ENCODE data around the gene TARS1. TPM values are rescaled to one million over a fixed set of nuclear protein-coding genes. Genes with fewer than 3 reads are reported as not detected.

TARS1 gene
- 407 and 523 TPM in 2 replicates for total RNA-seq

DNA sequence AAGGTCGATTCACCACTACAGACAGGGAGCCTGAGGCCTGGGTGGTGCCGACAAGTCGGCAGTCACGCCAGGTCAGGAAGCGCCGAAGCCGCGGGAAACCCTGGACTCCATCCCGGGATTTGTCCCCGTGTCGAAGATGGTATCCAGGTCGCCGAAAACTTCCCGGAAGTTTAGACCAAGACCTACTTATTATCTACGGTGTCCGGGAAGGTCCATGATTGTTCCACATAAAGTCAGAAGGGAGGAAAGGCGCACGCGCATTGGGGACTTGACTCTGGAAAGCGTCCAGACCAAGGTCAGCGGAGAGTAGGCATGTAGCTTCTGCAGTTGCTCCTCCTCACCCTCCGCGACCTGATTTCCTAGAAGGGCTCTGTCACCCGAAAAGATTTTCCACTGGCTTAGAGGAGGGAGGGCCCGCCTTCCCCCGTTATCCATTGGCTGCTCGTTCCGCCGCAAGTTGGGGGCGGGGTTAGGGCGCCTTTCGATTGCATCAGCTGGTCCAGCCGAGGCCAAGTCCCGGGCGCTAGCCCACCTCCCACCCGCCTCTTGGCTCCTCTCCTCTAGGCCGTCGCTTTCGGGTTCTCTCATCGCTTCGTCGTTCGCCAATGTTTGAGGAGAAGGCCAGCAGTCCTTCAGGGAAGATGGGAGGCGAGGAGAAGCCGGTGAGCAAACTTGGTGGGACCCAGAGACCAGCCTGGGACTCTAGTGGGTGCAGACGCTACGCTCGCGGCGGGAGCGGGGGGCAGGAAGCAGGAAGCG is at the start of gene TARS1:
TARS1 (plus strand) TSS at position 484 of the 759 bp plus-strand sequence; CDS start at position 606, 122 bp downstream.
- FAIRE-seq, result no peak
- H3K36me3 ChIP-seq (ENCODE audit: control insufficient read depth, insufficient read depth, low read length), result peaks cover 5% of the 10 kb centered on the region
- TF ChIP-seq, protein P1, sequence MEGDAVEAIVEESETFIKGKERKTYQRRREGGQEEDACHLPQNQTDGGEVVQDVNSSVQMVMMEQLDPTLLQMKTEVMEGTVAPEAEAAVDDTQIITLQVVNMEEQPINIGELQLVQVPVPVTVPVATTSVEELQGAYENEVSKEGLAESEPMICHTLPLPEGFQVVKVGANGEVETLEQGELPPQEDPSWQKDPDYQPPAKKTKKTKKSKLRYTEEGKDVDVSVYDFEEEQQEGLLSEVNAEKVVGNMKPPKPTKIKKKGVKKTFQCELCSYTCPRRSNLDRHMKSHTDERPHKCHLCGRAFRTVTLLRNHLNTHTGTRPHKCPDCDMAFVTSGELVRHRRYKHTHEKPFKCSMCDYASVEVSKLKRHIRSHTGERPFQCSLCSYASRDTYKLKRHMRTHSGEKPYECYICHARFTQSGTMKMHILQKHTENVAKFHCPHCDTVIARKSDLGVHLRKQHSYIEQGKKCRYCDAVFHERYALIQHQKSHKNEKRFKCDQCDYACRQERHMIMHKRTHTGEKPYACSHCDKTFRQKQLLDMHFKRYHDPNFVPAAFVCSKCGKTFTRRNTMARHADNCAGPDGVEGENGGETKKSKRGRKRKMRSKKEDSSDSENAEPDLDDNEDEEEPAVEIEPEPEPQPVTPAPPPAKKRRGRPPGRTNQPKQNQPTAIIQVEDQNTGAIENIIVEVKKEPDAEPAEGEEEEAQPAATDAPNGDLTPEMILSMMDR (IDR thresholded peaks at IDR 0.05; ENCODE audit: insufficient read depth, low read length, severe bottlenecking), result no peak
- no peaks in the 10 kb centered on the region for H3K27me3 ChIP-seq (ENCODE audit: control insufficient read depth, insufficient read depth, low read length)
- H3K4me3 ChIP-seq (ENCODE audit: low read depth, low read length), result peak within 1 kb of the TSS; percentile 81
- peak; percentile 100 for DNase-seq (ENCODE audit: low read depth)

DNA sequence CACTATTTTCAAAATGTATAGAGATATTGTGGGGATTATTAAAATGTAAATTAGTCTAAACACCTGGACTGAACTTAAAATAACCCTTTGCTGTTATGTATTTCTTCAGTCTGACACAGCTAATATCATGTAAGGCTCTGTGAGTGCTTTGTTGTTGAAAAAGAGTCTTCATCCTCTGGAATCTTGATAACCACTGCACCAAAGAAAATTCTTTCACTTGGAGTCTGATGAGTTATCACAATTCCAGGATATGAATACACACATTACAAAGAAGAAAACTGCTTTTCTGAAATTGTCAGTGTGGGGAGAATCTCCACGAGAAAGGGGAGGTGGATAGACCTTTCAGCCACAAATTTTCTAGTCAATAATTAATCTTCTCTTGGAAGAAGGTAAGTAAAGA is 42.3 kb upstream of the TARS1 start:
- DNase-seq (ENCODE audit: low read depth), result no peak
- Histone ChIP-seq H3K36me3 (ENCODE audit: control insufficient read depth, insufficient read depth, low read length) (no peaks in the 10 kb centered on the region), H3K4me3 (ENCODE audit: low read depth, low read length) (no peak overlapping the region), H3K27me3 (ENCODE audit: control insufficient read depth, insufficient read depth, low read length) (no peaks in the 10 kb centered on the region)
- TF ChIP-seq, protein P1 (IDR thresholded peaks at IDR 0.05; ENCODE audit: insufficient read depth, low read length, severe bottlenecking), result no peak
- no peak for FAIRE-seq

DNA sequence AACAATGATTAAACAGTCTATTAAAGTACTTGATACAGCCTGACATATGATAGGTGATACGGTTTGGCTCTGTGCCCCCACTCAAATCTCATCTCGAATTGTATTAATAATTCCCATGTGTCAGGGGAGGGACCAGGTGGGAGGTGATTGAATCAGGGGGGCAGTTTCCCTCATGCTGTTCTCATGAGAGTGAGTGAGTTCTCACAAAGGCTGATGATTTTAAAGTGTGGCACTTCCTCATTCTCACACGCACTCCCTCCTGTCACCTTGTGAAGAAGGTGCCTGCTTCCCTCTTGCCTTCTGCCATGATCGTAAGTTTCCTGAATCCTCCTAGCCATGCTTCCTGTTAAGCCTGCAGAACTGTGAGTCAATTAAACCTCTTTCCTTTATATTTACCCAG is 40.1 kb upstream of the TARS1 start:
- H3K36me3 ChIP-seq (ENCODE audit: control insufficient read depth, insufficient read depth, low read length), result no peaks in the 10 kb centered on the region
- FAIRE-seq (no peak), DNase-seq (ENCODE audit: low read depth) (no peak)
- H3K4me3 ChIP-seq (ENCODE audit: low read depth, low read length), result no peak overlapping the region
- TF ChIP-seq, protein P1 (IDR thresholded peaks at IDR 0.05; ENCODE audit: insufficient read depth, low read length, severe bottlenecking), result no peak
- no peaks in the 10 kb centered on the region for H3K27me3 ChIP-seq (ENCODE audit: control insufficient read depth, insufficient read depth, low read length)

DNA sequence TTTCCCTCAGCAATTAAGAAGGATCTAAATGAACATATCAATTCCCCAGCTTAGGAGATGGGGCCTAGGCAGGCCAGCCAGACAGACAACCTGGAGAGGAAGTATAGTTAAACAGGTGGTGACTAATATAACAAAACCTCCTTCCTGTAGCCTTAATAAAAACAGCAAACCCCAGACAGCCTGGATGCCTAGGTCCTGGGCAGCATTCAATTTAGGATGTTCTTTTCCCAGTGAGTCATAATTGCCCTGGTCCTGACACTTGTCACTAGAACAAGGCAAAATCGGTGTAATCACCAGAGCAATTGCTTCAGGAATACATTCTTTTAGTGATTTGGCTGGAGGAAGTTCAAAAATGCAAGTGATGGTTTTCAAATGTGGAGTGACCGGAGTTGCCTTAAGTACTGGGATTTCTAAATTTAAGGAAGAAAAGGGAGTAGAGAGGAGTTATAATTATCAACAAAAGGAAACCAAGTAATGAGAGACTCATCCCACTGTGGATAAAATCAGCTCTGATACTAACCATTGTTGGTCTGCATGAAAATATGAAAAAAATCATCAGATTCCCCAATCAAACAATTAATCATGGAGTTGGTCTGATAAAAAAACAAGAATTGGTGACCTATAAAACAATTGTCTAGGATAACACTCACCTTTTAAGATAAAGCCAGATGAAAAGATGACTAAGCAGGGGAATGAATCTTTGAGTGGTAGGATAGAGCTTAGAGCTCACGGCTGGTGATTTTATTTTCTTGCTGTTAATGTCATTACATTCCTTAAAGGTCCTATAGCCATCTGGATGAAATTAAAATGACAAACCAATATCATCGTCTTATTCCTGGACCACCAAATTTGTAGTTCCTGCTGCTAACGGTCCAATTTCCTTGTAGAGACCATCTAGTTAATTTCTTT is 39.0 kb upstream of the TARS1 start:
- FAIRE-seq, result no peak
- H3K36me3 ChIP-seq (ENCODE audit: control insufficient read depth, insufficient read depth, low read length), result no peaks in the 10 kb centered on the region
- TF ChIP-seq, protein P1 (IDR thresholded peaks at IDR 0.05; ENCODE audit: insufficient read depth, low read length, severe bottlenecking), result no peak
- no peak overlapping the region for H3K4me3 ChIP-seq (ENCODE audit: low read depth, low read length)
- DNase-seq (ENCODE audit: low read depth), result peak; percentile 79
- H3K27me3 ChIP-seq (ENCODE audit: control insufficient read depth, insufficient read depth, low read length), result no peaks in the 10 kb centered on the region

DNA sequence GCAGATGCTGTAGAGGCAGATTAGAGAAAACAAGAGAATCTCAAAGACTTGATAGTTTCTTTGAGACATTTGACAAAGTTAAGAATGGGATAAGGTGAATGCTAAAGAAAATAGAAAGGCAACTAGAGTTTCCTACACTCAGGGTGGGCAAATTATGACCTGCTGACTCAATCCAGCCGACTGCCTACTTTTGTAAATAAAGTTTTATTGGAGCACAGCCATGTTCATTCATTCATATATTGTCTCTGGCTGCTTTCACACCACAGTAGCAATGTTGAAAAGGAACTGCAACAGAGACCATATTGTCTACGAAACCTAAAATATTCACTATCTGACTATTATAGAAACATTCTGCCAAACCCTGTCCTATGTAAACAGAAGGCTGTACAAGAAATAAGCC is 37.6 kb upstream of the TARS1 start:
- no peaks in the 10 kb centered on the region for H3K36me3 ChIP-seq (ENCODE audit: control insufficient read depth, insufficient read depth, low read length)
- no peak for DNase-seq (ENCODE audit: low read depth)
- TF ChIP-seq, protein P1 (IDR thresholded peaks at IDR 0.05; ENCODE audit: insufficient read depth, low read length, severe bottlenecking), result no peak
- H3K4me3 ChIP-seq (ENCODE audit: low read depth, low read length), result no peak overlapping the region
- no peaks in the 10 kb centered on the region for H3K27me3 ChIP-seq (ENCODE audit: control insufficient read depth, insufficient read depth, low read length)
- FAIRE-seq, result no peak
